H9 (cell line): ENCODE data around the gene TANK. TPM values are rescaled to one million over a fixed set of nuclear protein-coding genes. Genes with fewer than 3 reads are reported as not detected.

Source experiments
- DNase-seq: peaks from one replicate; pipeline ENCODE4 v3.0.0-alpha.2; 2017
- H2AFZ ChIP-seq: one replicate; pipeline ENCODE4 v1.6.1; 2013; ENCODE audit warnings: mild to moderate bottlenecking, low read length, control low read depth, moderate library complexity
- H2AK5ac ChIP-seq: 2 replicates; pipeline ENCODE4 v1.6.1; 2013; ENCODE audit warnings: low read length, control low read depth, mixed read lengths; ENCODE audit not compliant: insufficient read length
- H2BK120ac ChIP-seq: one replicate; pipeline ENCODE4 v1.6.1; 2013; ENCODE audit warnings: low read depth, mild to moderate bottlenecking, low read length, control low read depth, inconsistent platforms; ENCODE audit not compliant: poor library complexity, severe bottlenecking
- H2BK12ac ChIP-seq: 2 replicates; pipeline ENCODE4 v1.6.1; 2013; ENCODE audit warnings: low read length, control low read depth, mixed read lengths, low read depth; ENCODE audit not compliant: insufficient read length
- H2BK15ac ChIP-seq: 2 replicates; pipeline ENCODE4 v1.6.1; 2013; ENCODE audit warnings: low read depth, low read length, control low read depth
- H2BK20ac ChIP-seq: one replicate; pipeline ENCODE4 v1.6.1; 2013; ENCODE audit warnings: low read depth, mild to moderate bottlenecking, low read length, control low read depth, inconsistent platforms; ENCODE audit not compliant: poor library complexity, severe bottlenecking
- H2BK5ac ChIP-seq: 2 replicates; pipeline ENCODE4 v1.6.1; 2013; ENCODE audit warnings: low read length, control low read depth, mixed read lengths; ENCODE audit not compliant: insufficient read length
- H3K14ac ChIP-seq: 2 replicates; pipeline ENCODE4 v1.6.1; 2013; ENCODE audit warnings: low read length, control low read depth; ENCODE audit not compliant: insufficient read depth
- H3K18ac ChIP-seq: 2 replicates; pipeline ENCODE4 v1.6.1; 2013; ENCODE audit warnings: low read depth, mild to moderate bottlenecking, mixed read lengths, low read length, control low read depth; ENCODE audit not compliant: insufficient read length
- H3K23ac ChIP-seq: 2 replicates; pipeline ENCODE4 v1.6.1; 2013; ENCODE audit warnings: low read length, control low read depth, mixed read lengths, low read depth; ENCODE audit not compliant: insufficient read length
- H3K23me2 ChIP-seq: 2 replicates; pipeline ENCODE4 v1.6.1; 2013; ENCODE audit warnings: low read depth, mild to moderate bottlenecking, mixed read lengths, low read length, control low read depth; ENCODE audit not compliant: insufficient read length, poor library complexity, severe bottlenecking
- H3K27ac ChIP-seq: 2 replicates; pipeline ENCODE4 v1.5.1; 2013; ENCODE audit warnings: low read length, control low read depth, mixed read lengths, low read depth; ENCODE audit not compliant: insufficient read length
- H3K27me3 ChIP-seq: 2 replicates; pipeline ENCODE4 v1.6.1; 2013; ENCODE audit warnings: low read length, control low read depth, inconsistent platforms; ENCODE audit not compliant: insufficient read depth
- H3K4ac ChIP-seq: 2 replicates; pipeline ENCODE4 v1.6.1; 2013; ENCODE audit warnings: low read depth, mild to moderate bottlenecking, control low read depth, inconsistent platforms, low read length, moderate library complexity
- H3K4me1 ChIP-seq: 2 replicates; pipeline ENCODE4 v1.6.1; 2013; ENCODE audit warnings: low read length, control low read depth, inconsistent platforms; ENCODE audit not compliant: insufficient read depth
- H3K4me2 ChIP-seq: 2 replicates; pipeline ENCODE4 v1.6.1; 2013; ENCODE audit warnings: low read length, control low read depth, mixed read lengths; ENCODE audit not compliant: insufficient read length, insufficient read depth
- H3K56ac ChIP-seq: 2 replicates; pipeline ENCODE4 v1.6.1; 2013; ENCODE audit warnings: low read depth, mild to moderate bottlenecking, mixed read lengths, low read length, control low read depth; ENCODE audit not compliant: insufficient read length
- H3K79me1 ChIP-seq: 2 replicates; pipeline ENCODE4 v1.6.1; 2013; ENCODE audit warnings: low read depth, mild to moderate bottlenecking, moderate library complexity, low read length, control low read depth, inconsistent platforms; ENCODE audit not compliant: insufficient read depth, poor library complexity, severe bottlenecking
- H3K79me2 ChIP-seq: 2 replicates; pipeline ENCODE4 v1.6.1; 2013; ENCODE audit warnings: low read length, control low read depth, inconsistent platforms; ENCODE audit not compliant: insufficient read depth
- H3K9ac ChIP-seq: 2 replicates; pipeline ENCODE4 v1.6.1; 2013; ENCODE audit warnings: low read length, control low read depth, mixed read lengths; ENCODE audit not compliant: insufficient read length; ENCODE audit errors: extremely low read depth
- H3K9me3 ChIP-seq: one replicate; pipeline ENCODE4 v1.6.1; 2013; ENCODE audit warnings: low read depth, low read length, inconsistent platforms; ENCODE audit not compliant: control insufficient read depth
- H3T11ph ChIP-seq: one replicate; pipeline ENCODE4 v1.6.1; 2013; ENCODE audit warnings: mild to moderate bottlenecking, low read length, control low read depth, inconsistent platforms
- H4K20me1 ChIP-seq: one replicate; pipeline ENCODE4 v1.6.1; 2013; ENCODE audit not compliant: control insufficient read depth, insufficient read length, insufficient read depth
- H4K5ac ChIP-seq: 2 replicates; pipeline ENCODE4 v1.6.1; 2013; ENCODE audit warnings: low read depth, mild to moderate bottlenecking, mixed read lengths, low read length, control low read depth; ENCODE audit not compliant: insufficient read length
- H4K8ac ChIP-seq: replicated peaks from 2 replicates; pipeline ENCODE4 v1.6.1; 2013; ENCODE audit warnings: low read length, control low read depth, mixed read lengths, low read depth; ENCODE audit not compliant: insufficient read length
- H4K91ac ChIP-seq: 2 replicates; pipeline ENCODE4 v1.6.1; 2013; ENCODE audit warnings: low read depth, mild to moderate bottlenecking, moderate library complexity, mixed read lengths, low read length, control low read depth; ENCODE audit not compliant: insufficient read length
- H3K27ac Mint-ChIP-seq, 3 experiments: 2 replicates in 2 of 3; 3 replicates in 1 of 3; pipeline ENCODE4 v1.8.0; 2020 to 2021; ENCODE audit warnings: mixed read lengths in 3 of 3, mild to moderate bottlenecking in 1 of 3, moderate library complexity in 1 of 3
- H3K27me3 Mint-ChIP-seq: 2 replicates; pipeline ENCODE4 v1.8.0; 2021; ENCODE audit warnings: low read depth, mild to moderate bottlenecking, moderate library complexity, mixed read lengths
- H3K36me3 Mint-ChIP-seq, 3 experiments: 2 replicates in 2 of 3; 3 replicates in 1 of 3; pipeline ENCODE4 v1.8.0; 2020 to 2021; ENCODE audit warnings: low read depth in 3 of 3, mixed read lengths in 3 of 3; ENCODE audit not compliant: insufficient read depth in 1 of 3
- H3K4me1 Mint-ChIP-seq, 2 experiments: 2 replicates each; pipeline ENCODE4 v1.8.0; 2020; ENCODE audit warnings: mixed read lengths in 2 of 2
- H3K4me3 Mint-ChIP-seq, 2 experiments: 2 replicates in 1 of 2; 3 replicates in 1 of 2; pipeline ENCODE4 v1.8.0; 2020 to 2021; ENCODE audit warnings: mild to moderate bottlenecking in 2 of 2, mixed read lengths in 2 of 2, moderate library complexity in 1 of 2
- H3K9me3 Mint-ChIP-seq, 2 experiments: 2 replicates in 1 of 2; 3 replicates in 1 of 2; pipeline ENCODE4 v1.8.0; 2020; ENCODE audit warnings: mild to moderate bottlenecking in 2 of 2, mixed read lengths in 2 of 2, moderate library complexity in 1 of 2
- CTCF ChIP-seq: fragments of 200-600 bp; sonication (generic); conservative IDR thresholded peaks from 3 replicates; pipeline ENCODE4 v1.8.0; 2021; ENCODE audit warnings: antibody characterized with exemption, mild to moderate bottlenecking
- WGBS: extraction: QIAGEN DNeasy Blood & Tissue Kit; methylation state at CpG from one replicate; pipeline ENCODE4 v1.1.7; 2013; ENCODE audit warnings: missing lambda C conversion rate, low lambda C conversion rate, mixed read lengths; ENCODE audit not compliant: insufficient read length; ENCODE audit errors: extremely low coverage; 5-methylcytosine and 5-hydroxymethylcytosine counted together
- total RNA-seq: library from RNA; stranded (reverse); gene quantifications from 2 replicates; pipeline ENCODE4 v1.2.1, GENCODE V29; 2021

The TANK gene
- total RNA-seq, 1 experiment from 2014 or later, result 23.9 TPM

GRCh38 chr2:161131074-161131680 lies 29.1 kb upstream of the TANK start:
- H4K5ac ChIP-seq, result no peak overlapping the region
- no peak overlapping the region for H4K91ac ChIP-seq
- H3K23ac ChIP-seq, result no peak overlapping the region
- no peaks in the 10 kb centered on the region for H3K23me2 ChIP-seq
- H4K20me1 ChIP-seq, result no peaks in the 10 kb centered on the region
- H2BK120ac ChIP-seq, result no peak overlapping the region
- H2AFZ ChIP-seq, result no peak overlapping the region
- no peaks in the 10 kb centered on the region for H3K79me2 ChIP-seq
- no peaks in the 10 kb centered on the region for H3K4me1 ChIP-seq
- TF ChIP-seq CTCF, result no peak
- no peak overlapping the region for H4K8ac ChIP-seq
- no peak overlapping the region for H3T11ph ChIP-seq
- Mint-ChIP-seq H3K27ac (no peak overlapping the region), H3K36me3 (peaks cover 0 to 3% (median 0%) of the 10 kb centered on the region in 3 experiments; a peak in 1 of 7 replicates), H3K9me3 (peaks cover 0 to 3% of the 10 kb centered on the region in 2 experiments; a peak in 3 of 5 replicates), H3K4me1 (peaks cover 15% of the 10 kb centered on the region in 2 experiments), H3K4me3 (no peak overlapping the region), H3K27me3 (no peaks in the 10 kb centered on the region)
- no peak overlapping the region for H2BK15ac ChIP-seq
- no peak overlapping the region for H2BK12ac ChIP-seq
- no peak overlapping the region for H3K18ac ChIP-seq
- no peak overlapping the region for H2AK5ac ChIP-seq
- no peak overlapping the region for H3K27ac ChIP-seq
- no peaks in the 10 kb centered on the region for H3K79me1 ChIP-seq
- no peak overlapping the region for H2BK5ac ChIP-seq
- H3K4ac ChIP-seq, result no peak overlapping the region
- no peak overlapping the region for H3K4me2 ChIP-seq
- H3K27me3 ChIP-seq, result no peaks in the 10 kb centered on the region
- H3K9ac ChIP-seq, result no peak overlapping the region
- H3K14ac ChIP-seq, result no peak overlapping the region
- H3K56ac ChIP-seq, result no peak overlapping the region
- no CpG with 5 or more reads among the region's 4 CpGs for WGBS
- H2BK20ac ChIP-seq, result no peak overlapping the region
- no peak for DNase-seq
- no peaks in the 10 kb centered on the region for H3K9me3 ChIP-seq
